HG03045 (cell line): Measurements from ENCODE around the gene SCN8A.

Experiments
- ATAC-seq: cut with Tn5 transposase; IDR thresholded peaks from one replicate; pipeline ENCODE4 v1.9.1; 2021; ENCODE audit warnings: mild to moderate bottlenecking, moderate library complexity; ENCODE audit not compliant: unreplicated experiment

Gene SCN8A

GRCh38 chr12:51669271-51669670 lies 78.2 kb downstream of the SCN8A start:
- ATAC-seq = no peak

GRCh38 chr12:51669996-51670395 lies 79.0 kb downstream of the SCN8A start:
- no peak for ATAC-seq

GRCh38 chr12:51672334-51672733 lies 81.3 kb downstream of the SCN8A start:
- no peak for ATAC-seq

- ATAC-seq = no peak
Measured at GRCh38 chr12:51675071-51675803, 84.2 kb downstream of the SCN8A start.

DNA sequence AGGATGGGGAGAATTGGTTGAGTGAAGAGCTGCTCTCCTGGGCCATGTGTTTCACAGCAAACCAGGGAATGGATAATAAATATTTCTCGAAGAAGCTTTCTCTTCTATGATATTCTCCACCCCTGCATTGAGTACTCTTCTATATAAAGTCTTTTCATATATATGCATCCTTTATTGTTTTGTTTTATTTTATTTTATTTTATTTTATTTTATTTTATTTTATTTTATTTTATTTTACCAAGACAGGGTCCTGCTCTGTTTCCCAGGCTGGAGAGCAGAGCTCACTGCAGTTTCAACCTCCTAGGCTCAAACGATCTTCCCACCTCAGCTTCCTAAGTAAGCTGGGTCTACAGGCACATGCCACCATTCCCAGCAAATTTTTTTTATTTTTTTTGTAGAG lies 85.8 kb downstream of the SCN8A start:
- ATAC-seq = no peak

- ATAC-seq = no peak
Measured at GRCh38 chr12:51677284-51677968, 86.4 kb downstream of the SCN8A start.

- no peak for ATAC-seq
Measured at GRCh38 chr12:51678086-51678724, 87.2 kb downstream of the SCN8A start.

GRCh38 chr12:51682981-51683380 lies 91.9 kb downstream of the SCN8A start:
- ATAC-seq = no peak

GRCh38 chr12:51683763-51684357 lies 92.8 kb downstream of the SCN8A start:
- ATAC-seq = no peak

DNA sequence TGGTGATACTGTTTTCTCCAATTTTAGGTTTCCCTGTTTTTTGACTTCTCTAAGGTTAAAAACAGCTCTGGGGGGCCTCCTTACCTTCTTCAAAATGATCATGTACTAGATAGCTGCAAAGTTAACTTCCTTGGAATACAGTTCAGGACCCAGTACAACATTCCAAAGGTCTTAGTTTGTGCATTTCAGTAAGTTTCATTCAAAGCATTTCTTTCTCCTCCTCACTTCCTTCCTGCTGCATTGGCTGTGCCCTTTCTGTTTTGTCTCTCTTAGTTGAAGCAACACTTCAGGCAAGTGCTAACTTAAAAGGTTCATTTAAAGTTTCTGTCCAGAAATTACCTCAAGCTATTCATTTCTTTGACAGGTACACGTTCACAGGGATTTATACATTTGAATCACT lies 95.7 kb downstream of the SCN8A start:
- ATAC-seq = no peak

DNA sequence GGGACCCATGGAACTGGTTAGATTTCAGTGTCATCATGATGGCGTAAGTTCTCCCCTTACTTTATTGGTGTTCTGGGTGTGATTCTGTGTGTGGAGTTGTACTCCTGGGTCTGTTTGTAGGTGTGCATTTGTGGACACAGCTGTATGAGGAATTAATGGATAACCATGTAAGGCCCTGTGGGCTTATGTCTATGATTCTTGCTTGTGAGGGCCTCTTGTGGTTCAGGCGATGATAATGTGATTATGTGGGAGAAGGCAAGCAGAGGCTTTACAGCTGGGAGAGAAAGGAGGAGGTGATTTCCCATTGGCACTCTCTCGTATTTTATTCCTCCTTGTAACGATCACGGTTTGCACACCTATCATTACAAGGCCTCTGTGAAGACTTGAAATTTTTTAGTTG lies 96.1 kb downstream of the SCN8A start:
- ATAC-seq = no peak

GRCh38 chr12:51687614-51688013 lies 96.6 kb downstream of the SCN8A start:
- ATAC-seq = no peak

DNA sequence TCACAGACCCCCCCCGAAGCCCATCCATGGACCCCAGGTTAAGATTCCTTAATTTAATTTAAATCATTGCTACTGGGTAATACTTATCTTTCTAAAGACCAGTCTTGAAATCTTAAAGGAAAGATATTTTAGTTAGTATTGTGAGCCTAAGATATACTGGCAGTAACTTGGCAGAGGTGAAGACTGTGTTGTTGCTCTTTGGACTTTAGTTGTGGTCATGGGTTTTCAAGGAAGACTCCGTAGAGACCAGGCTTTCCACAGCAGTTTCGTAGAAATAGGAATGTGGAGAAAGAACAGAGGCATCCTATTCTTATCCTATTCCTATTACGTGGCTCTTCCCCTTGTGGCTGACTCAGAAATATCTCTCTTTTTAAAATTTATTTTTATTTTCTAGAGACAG lies 99.0 kb downstream of the SCN8A start:
- ATAC-seq = no peak

GRCh38 chr12:51692016-51692415 lies 101.0 kb downstream of the SCN8A start:
- no peak for ATAC-seq

GRCh38 chr12:51693569-51693968 lies 102.5 kb downstream of the SCN8A start:
- no peak for ATAC-seq

GRCh38 chr12:51694146-51694545 lies 103.1 kb downstream of the SCN8A start:
- ATAC-seq = no peak

- no peak for ATAC-seq
Measured at GRCh38 chr12:51695241-51696010, 104.4 kb downstream of the SCN8A start.

GRCh38 chr12:51699219-51699618 lies 108.2 kb downstream of the SCN8A start:
- ATAC-seq = no peak

- ATAC-seq = no peak
Measured at GRCh38 chr12:51700887-51701286, 109.9 kb downstream of the SCN8A start.

DNA sequence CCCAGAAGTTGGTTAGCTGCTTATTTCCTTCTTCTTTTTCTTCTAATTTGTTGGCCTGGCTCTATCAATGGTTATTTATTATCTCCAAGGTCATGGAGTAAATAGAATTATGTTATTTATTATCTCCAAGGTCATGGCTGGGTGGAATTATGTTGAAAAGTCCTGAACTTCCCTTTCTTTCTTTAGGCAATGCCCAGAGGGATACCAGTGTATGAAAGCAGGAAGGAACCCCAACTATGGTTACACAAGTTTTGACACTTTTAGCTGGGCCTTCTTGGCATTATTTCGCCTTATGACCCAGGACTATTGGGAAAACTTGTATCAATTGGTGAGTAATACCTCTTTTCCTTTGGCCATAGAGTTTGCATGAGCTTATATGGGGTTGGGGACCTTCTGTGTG lies 111.6 kb downstream of the SCN8A start:
- ATAC-seq = no peak

- no peak for ATAC-seq
Measured at GRCh38 chr12:51705450-51705849, 114.4 kb downstream of the SCN8A start.
